ENCODE results near the gene ISCA2.
A peak's percentile ranks its signal among the peaks of the same experiment; 100 is the strongest.

The ISCA2 gene

GRCh38 chr14:74509587-74510222, 16.1 kb downstream of the ISCA2 start:
- no peak for DNase-seq (ENCODE audit: low read depth)
- H3K4me3 ChIP-seq (ENCODE audit: low read depth, low read length): no peak overlapping the region
- TF ChIP-seq MAX (IDR thresholded peaks at IDR 0.05; ENCODE audit: low read depth, low read length): no peak
- TF ChIP-seq POLR2A (IDR thresholded peaks at IDR 0.05; ENCODE audit: extremely low read depth, insufficient read length): no peak
- TF ChIP-seq MYC (IDR thresholded peaks at IDR 0.05; ENCODE audit: low read depth, low read length): no peak
- TF ChIP-seq CTCF (IDR thresholded peaks at IDR 0.05; ENCODE audit: low read depth, low read length): no peak

GRCh38 chr14:74510223-74510931, 16.8 kb downstream of the ISCA2 start:
- TF ChIP-seq MYC (IDR thresholded peaks at IDR 0.05; ENCODE audit: low read depth, low read length) (no peak), POLR2A (IDR thresholded peaks at IDR 0.05; ENCODE audit: extremely low read depth, insufficient read length) (no peak)
- no peak for DNase-seq (ENCODE audit: low read depth)
- H3K4me3 ChIP-seq (ENCODE audit: low read depth, low read length): no peak overlapping the region

- H3K4me3 ChIP-seq (ENCODE audit: low read depth, low read length): no peak overlapping the region
- TF ChIP-seq POLR2A (IDR thresholded peaks at IDR 0.05; ENCODE audit: extremely low read depth, insufficient read length): no peak
- TF ChIP-seq MAX (IDR thresholded peaks at IDR 0.05; ENCODE audit: low read depth, low read length): no peak
- TF ChIP-seq CTCF (IDR thresholded peaks at IDR 0.05; ENCODE audit: low read depth, low read length): no peak
- no peak for TF ChIP-seq MYC (IDR thresholded peaks at IDR 0.05; ENCODE audit: low read depth, low read length)
- no peak for DNase-seq (ENCODE audit: low read depth)
Observed at GRCh38 chr14:74510959-74511409, 17.4 kb downstream of the ISCA2 start.

- TF ChIP-seq POLR2A (IDR thresholded peaks at IDR 0.05; ENCODE audit: extremely low read depth, insufficient read length): no peak
- TF ChIP-seq CTCF (IDR thresholded peaks at IDR 0.05; ENCODE audit: low read depth, low read length): no peak
- no peak for TF ChIP-seq MYC (IDR thresholded peaks at IDR 0.05; ENCODE audit: low read depth, low read length)
- TF ChIP-seq MAX (IDR thresholded peaks at IDR 0.05; ENCODE audit: low read depth, low read length): no peak
- no peak overlapping the region for H3K4me3 ChIP-seq (ENCODE audit: low read depth, low read length)
- peak; percentile 31 for DNase-seq (ENCODE audit: low read depth)
Observed at GRCh38 chr14:74511966-74512830, 18.6 kb downstream of the ISCA2 start.

GRCh38 chr14:74514471-74514941, 20.9 kb downstream of the ISCA2 start:
- H3K4me3 ChIP-seq (ENCODE audit: low read depth, low read length): peak overlapping the region; percentile 38
- TF ChIP-seq POLR2A (IDR thresholded peaks at IDR 0.05; ENCODE audit: extremely low read depth, insufficient read length) (no peak), MYC (IDR thresholded peaks at IDR 0.05; ENCODE audit: low read depth, low read length) (no peak)
- peak; percentile 78 for DNase-seq (ENCODE audit: low read depth)

GRCh38 chr14:74515891-74516412, 22.4 kb downstream of the ISCA2 start:
- DNase-seq (ENCODE audit: low read depth): no peak

More at GRCh38 chr14:74515891-74516412, 22.4 kb downstream of the ISCA2 start:
- H3K4me3 ChIP-seq (ENCODE audit: low read depth, low read length): no peak overlapping the region
- TF ChIP-seq MYC (IDR thresholded peaks at IDR 0.05; ENCODE audit: low read depth, low read length) (no peak), MAX (IDR thresholded peaks at IDR 0.05; ENCODE audit: low read depth, low read length) (no peak), POLR2A (IDR thresholded peaks at IDR 0.05; ENCODE audit: extremely low read depth, insufficient read length) (no peak), CTCF (IDR thresholded peaks at IDR 0.05; ENCODE audit: low read depth, low read length) (no peak)
